ENCODE results near the gene CEP131.
"Not testable (repeated sequence)": the region's sequence is repeated elsewhere in the genome, so short reads cannot be mapped to it uniquely, and the experiment has no call there.

The CEP131 gene

DNA sequence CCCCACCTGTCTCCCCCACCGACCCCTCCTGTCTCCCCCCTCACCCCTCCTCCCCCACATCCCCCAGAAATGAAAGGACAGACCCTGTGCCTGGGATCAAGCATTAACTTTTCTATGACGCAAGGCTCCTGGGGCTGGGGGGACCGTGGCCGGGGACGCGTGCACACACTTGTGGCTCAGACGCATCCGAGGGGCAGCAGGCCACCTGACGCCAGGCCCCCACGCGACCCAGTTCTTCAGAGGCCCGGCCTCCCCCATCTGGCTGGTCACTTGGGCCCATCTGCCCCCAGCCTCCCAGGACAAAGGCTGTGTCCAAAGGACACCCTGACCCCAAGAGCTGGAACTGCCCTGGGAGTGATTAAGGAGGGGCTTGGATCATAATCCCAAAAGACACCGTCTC, 71.5 kb downstream of the CEP131 start:
- DNase-seq: no peak
- no peak for ATAC-seq

DNA sequence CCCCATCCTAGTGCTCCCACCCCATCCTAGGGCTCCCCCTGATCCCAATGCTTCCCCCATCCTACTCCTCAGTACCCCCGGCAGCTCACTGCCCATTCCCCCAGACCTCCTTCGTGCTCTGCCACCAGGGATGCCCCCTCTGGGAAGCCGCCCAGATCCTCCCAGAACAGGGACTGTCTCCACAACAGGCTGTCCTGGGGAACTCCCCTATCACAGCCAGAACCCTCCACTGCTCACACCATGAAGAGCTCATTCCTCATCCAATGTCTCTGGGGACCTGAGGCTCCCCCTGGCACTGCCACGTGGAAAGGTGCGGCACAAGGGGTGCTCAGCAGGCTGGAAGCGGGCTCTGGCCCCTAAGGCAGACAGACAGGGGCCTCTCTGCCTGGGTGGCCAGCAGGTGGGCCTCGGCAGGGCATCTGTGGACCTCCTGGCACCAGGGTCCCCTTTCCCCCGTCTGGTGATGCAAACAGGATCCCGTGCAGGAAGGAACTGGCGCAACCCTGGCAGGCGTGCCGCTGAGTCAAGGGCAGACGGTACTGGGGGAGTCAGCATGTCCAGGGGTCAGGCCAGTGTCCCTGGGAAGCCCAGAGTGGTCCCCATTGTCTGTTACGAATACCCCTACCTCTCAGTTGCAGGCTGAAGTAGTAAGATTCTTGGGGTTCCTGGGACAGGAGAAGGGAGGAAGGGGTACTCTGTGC, 72.2 kb downstream of the CEP131 start:
- no peak for ATAC-seq
- DNase-seq: no peak

DNA sequence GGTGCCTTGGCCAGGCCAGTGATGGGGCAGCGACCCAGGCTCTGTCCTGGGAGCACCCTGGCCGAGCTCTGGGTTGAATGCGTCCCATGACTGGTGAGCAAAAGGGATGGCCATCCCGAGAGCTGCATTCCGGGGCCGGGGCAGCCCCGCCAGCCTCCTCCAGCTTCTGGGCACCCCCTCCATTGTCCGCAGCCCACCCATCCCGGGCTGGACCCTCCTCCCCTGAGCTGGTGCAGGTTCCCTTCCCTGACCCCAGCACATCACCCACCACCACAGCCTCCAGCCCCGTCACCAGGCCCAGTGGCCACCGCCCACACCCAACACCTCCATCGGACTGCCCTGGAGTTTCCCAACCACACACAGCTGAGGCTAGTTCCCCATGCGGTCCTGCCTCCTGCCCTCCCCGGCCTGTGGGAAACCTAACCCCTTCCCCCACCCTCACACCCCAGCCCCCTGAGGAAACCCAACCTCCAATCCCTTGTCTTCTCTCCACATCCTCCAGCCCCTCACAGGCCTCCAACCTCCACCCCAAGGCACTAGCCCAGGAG, 73.7 kb downstream of the CEP131 start:
- ATAC-seq (no peak), DNase-seq (no peak)

DNA sequence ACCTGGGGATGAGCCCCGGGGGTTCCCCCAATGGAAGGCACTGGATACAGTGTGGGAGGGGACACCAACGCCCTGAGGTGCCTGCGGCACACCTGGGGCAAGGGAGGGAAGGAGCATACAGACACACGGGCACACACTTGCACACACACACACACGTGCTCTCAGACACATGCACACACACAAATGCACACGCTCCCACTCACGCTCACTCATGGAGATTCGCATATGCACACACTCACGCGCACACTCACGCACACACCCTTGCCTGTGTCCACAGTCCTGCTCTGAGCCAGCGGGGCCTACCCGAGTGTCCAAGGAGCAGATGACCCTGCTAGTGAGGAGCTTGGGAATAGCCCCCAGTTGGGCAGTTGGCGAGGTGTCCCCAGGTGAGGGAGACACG, 74.2 kb downstream of the CEP131 start:
- DNase-seq: no peak
- ATAC-seq: no peak

DNA sequence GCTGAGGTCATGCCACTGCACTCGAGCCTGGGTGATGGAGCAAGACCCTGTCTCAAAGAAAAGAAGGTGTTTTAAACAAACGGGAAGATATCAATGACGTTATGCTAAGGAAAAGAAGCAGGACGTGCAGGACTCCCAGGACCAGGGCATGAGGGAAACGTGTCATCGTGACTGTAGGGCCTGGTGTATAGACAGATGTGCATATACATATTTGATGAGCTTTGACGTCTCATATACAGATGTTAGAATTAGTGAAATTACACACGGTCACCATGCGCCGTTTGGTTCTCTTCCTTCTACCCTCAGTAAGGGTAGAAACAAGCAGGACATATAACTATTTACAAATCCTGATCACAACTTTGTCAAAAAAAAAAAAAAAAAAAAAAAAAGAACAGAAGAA, 75.1 kb downstream of the CEP131 start:
- DNase-seq (no peak), ATAC-seq (no peak)

DNA sequence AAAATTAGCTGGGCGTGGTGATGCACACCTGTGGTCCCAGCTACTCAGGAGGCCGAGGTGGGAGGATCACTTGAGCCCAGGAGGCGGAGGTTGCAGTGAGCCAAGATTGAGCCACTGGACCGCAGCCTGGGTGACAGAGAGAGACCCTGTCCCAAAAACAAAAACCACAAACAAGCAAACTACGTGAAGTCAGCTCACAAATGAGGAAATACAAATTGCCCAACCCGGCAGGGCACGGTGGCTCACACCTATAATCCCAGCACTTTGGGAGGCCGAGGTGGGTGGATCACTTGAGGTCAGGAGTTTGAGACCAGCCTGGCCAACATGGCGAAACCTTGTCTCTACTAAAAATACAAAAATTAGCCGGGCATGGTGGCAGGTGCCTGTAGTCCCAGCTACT, 76.6 kb downstream of the CEP131 start:
- ATAC-seq, DNase-seq: not testable (repeated sequence)

DNA sequence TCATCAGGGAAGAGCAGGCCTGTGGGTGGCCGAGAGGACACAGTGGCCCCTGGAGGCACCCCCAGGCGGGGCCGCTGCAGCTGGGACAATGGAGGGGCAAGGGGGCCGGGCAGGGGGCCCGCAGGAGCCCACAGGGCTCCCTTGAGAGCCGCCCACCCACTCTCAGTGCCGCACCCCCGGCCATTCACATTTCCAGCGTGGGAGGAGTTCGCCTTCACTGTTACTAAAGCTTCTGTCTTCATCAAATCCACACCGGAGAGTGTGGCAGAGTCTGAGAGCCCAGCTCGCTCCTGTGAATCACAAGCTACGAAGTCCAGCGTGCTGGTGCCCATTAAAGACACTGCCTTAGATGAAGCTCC, 78.4 kb downstream of the CEP131 start:
- DNase-seq (no peak), ATAC-seq (no peak)

DNA sequence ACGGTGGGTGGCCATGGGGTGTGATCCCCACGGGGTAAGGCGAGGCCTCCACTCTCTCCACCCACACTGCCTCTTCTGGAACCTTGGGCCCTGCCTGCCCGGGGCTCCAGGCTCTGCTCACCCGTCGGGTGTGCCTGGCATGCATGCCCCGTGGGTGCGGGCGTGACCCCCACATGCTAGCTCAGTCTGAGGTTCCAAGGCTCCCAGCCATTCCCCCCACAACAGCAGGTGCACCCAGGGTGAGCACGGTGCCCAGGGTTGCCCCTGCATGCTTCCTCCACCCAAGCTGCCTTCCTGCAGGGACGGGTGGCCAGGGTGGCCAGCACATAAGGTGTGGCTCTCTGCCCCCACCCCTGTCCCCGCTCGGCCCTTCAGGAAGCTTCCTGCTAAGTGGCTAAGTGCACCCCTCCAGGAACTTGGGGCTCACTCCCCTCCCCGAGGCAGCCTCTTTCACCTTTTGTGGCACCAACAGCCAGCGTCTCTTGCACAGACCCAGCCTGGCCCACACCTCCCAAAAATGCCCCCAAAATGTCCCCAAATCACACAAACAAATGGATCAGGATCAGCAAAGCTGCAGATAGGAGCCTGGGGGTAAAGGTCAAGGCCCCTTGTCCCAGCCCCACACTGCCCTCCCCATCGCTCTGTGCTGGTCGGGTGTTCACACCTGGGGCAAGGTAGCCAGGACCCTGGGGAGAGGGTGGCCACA, 78.9 kb downstream of the CEP131 start:
- ATAC-seq (no peak), DNase-seq (no peak)

DNA sequence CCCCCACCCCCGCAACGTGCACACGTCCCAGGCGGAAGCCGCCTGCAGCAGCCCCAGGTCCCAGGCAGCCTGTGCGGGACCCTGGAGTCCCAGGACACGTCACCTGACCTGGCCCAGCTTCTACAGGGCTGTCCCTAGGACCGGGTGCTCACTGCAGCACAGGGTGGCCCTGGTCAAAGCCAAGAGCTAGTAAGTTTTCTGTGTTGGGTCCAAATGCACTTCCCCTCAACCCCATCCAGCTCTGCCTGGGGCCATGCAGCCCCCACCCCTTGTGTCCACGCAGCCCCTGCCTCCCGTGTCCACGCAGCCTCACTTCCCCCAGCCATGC, 79.6 kb downstream of the CEP131 start:
- DNase-seq (no peak), ATAC-seq (no peak)

DNA sequence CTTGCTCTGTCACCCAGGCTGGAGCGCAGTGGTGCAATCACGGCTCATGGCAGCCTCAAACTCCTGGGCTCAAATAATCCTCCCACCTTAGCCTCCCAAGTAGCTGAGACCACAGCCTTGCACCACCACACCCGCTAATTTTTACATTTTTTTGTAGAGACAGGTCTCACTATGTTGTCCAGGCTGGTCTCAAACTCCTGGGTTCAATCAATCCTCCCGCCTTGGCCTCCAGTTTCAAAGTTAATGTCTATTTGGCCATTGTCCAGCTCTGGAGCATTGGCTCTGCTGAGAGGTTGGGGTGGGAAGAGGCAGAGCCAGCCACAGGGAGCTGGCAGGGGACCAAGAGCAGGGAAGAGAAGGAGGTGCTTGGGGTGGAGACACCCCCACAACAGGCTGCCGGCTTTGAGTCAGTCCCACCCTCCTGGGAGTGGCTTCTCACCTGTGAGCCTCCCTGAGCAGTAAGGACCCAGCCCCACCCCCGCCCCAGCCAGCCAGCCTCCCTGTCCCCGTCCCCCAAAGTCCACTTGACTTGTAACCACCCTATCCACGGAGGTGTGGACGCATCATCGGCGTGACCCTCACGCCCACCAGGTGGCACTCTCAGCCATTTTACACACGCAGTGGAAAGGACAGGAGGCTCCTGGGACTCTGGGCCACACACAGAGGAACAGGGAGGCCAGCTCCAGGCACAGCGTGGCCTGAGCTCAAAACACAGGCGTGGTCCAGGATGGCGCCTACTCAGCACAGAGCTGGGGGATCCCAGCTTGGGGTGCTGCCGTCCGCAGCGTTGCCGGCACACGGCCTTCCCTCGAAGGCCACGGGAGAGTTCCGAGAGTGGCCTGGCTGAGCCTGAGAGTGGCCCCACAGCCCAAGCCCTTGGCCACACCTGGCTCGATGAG, 80.2 kb downstream of the CEP131 start:
- DNase-seq (peak; percentile 76), ATAC-seq (peak; percentile 82)

DNA sequence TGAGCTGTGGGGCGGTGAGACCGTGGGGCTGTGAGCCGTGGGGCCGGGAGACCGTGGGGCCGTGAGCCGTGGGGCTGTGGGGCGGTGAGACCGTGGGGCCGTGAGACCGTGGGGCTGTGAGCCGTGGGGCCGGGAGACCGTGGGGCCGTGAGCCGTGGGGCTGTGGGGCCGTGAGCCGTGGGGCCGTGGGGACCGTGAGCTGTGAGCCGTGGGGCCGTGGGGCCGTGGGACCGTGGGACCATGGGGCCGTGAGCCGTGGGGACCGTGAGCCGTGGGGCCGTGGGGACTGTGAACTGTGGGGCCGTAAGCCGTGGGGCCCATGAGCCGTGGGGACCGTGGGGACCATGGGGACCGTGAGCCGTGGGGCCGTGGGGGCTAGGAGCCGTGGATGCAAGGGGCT, 82.1 kb downstream of the CEP131 start:
- no peak for ATAC-seq

DNA sequence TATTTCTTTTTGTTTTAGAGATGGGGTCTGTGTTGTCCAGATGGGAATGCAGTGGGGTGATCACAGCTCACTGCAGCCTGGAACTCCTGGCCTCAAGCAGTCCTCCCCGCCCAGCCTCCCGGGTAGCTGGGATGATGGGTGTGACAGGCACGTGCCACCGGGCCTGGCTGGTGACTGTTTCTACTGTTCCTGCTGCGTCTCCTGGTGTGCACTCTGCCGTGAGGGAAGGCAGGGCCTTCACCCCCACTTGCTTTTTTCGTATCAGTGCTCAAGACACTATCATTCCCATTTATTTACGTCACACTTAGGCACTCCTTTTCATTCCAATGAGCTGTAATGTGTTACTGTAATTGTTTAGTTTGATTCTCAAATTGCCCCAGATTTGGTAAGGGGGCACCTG, 82.7 kb downstream of the CEP131 start:
- ATAC-seq: no peak
- DNase-seq: no peak

More for the DNA sequence above, 82.1 kb downstream of the CEP131 start:
- no peak for DNase-seq
